CMK (cell line): ENCODE data around the gene FUT7.

Source experiments
- DNase-seq: peaks from one replicate; pipeline ENCODE4 v3.0.0-alpha.2; 2010; ENCODE audit warnings: low read depth

FUT7 gene, protein sequence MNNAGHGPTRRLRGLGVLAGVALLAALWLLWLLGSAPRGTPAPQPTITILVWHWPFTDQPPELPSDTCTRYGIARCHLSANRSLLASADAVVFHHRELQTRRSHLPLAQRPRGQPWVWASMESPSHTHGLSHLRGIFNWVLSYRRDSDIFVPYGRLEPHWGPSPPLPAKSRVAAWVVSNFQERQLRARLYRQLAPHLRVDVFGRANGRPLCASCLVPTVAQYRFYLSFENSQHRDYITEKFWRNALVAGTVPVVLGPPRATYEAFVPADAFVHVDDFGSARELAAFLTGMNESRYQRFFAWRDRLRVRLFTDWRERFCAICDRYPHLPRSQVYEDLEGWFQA

DNA sequence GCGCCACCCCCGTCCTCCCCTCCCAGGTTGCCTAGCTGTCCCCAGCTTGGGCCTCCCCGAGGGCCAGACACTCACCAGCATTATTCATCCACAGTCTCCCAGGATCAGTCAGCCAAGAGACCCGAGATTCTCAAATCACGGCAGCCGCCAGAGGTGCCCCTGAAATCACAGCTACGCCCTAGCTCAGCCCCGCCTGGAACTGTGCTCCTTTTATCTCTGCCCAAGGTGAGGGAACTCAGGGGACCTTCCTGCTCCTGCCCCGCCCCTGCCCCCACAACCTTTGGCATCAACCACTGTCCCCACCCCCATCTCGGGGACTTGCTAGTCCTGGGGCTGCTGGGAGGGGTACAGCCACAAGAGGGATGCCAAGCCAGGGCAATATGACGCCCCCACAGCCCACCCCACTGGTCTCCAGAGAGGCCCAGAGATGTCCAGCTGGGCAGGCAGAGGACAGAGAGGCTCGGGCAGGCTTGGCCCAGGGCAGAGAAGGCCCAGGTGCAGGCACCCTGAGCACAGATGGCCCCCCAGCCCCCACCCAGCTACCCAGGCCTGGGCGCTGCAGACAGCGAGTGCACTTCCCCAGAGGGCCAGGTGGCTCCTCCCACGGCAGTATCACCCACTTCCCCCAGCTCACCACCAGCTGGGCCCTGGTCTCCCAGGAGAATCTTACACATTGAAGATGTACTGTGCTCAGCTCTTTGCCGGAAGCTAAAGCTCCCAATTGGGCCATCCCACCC lies at the start of gene FUT7:
Gene FUT7 (minus strand): TSS at position 185 of the 737 bp plus-strand sequence. CDS start 97 bp downstream, at position 88.
- no peak for DNase-seq

DNA sequence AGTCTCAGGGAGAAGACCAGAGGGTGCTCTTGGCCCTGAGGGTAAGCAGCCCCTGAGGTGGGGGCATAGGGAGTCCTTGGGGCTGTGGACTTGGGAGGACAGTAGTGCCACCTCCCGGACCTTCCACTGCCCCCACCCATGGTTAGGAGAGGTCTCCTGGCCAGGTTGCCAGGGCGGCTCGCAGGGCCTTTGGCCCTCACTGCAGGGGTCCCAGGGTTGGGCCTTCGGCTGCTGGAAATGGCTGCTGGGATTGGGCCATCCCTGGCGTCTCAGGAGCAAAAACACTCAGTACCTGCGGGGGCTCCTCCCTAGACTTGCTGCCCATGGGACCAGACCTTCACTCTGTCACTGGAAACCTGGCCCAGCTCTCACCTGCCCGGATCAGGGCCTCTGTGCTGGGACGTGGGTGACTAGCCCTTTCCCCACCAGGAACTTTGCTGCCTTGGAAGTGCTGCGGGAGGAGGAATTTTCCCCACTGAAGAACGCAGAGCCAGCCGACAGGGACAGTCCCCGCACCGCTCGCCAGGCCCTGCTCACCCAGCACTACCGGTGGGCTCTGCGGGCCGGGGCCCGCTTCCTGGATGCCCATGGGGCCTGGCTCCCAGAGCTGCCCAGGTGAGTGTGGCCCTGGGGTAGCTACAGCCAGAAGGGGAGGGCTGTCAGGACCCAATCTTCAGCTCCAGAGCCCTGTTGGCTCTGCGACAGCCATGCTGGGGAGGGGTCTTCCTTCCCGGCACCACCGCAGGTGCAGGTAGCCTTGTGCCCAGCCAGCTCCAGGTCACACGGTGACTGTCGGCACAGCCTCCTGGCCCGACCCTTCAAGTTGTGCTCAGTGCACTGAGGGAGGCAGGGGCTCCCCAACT lies 48.6 kb upstream of the FUT7 start:
- DNase-seq = no peak

DNA sequence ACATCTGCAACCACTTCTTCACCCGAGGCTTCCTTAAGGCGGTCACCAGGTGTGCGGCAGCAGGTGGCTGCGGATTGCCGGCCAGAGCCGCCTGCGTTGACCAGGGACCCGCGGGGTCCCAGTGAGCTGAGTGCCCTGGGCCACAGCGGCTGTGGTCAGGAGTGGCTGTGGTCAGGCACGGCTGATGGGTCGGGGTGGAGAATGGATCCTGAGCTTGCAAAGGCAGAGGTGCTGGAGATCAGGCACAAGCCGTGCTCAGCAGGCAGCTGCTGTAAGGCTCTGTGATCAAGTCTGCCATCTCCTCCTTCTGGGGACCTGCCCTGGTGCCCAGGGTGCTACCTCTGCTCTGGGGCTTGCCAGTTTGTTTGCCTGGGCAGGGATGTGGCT lies 47.5 kb upstream of the FUT7 start:
- DNase-seq = no peak

DNA sequence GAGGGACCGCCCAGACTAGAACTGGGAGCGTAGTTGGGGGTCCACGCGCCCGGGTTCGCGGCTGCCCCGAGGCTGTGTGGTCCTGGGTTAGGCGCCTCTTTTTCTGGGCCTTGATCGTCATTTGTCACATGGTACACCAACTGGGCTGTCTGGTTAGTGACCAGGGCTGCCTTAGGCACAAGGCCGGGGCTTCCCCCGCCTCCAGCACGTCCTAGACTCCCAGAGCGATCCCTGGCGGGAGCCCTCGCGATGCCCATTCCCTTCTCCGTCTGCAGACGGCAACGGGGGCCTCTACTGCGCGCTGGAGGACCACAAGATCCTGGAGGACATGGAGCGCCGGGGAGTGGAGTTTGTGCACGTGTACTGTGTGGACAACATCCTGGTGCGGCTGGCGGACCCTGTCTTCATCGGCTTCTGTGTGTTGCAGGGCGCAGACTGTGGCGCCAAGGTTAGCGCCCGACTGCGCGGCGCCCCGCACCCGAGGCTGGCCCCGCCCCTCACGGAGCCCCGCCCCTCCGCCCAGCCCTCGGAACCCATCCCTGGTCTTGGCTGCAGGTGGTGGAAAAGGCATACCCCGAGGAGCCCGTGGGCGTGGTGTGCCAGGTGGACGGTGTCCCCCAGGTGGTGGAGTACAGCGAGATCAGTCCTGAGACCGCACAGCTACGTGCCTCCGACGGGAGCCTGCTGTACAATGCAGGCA lies 47.0 kb upstream of the FUT7 start:
- no peak for DNase-seq

DNA sequence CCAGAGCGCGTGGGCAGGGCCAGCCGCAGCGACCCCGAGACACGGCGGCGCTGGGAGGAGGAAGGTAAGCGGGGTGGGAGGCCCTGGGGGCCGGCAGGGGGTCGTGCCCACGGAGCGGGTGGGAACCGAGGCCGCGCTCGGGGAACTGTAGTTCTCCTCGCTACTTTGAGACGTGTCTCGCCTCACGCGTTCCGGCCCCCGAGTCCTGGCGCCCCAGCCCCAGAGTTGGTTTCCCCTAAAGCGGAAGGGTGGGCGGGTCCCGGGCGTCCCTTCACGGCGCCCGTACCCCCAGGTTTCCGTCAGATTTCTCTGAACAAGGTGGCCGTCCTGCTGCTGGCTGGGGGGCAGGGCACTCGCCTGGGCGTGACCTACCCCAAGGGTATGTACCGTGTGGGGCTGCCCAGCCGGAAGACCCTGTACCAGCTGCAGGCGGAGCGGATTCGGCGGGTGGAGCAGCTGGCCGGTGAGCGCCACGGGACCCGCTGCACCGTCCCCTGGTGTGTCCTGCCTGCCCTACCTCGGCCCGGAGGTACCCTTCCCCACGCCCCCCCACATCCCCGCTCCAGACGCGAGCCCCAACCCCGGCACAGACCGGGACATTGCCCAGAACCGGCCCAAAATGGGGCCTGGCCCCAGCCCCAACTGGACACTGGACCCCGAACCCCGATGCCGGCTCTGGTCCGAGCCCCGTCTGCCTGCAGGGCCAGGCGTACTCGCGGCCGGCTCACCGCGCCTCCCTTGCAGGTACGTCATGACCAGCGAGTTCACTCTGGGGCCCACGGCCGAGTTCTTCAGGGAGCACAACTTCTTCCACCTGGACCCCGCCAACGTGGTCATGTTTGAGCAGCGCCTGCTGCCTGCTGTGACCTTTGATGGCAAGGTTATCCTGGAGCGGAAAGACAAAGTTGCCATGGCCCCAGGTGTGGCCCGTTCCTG lies 46.1 kb upstream of the FUT7 start:
- peak; percentile 59 for DNase-seq

DNA sequence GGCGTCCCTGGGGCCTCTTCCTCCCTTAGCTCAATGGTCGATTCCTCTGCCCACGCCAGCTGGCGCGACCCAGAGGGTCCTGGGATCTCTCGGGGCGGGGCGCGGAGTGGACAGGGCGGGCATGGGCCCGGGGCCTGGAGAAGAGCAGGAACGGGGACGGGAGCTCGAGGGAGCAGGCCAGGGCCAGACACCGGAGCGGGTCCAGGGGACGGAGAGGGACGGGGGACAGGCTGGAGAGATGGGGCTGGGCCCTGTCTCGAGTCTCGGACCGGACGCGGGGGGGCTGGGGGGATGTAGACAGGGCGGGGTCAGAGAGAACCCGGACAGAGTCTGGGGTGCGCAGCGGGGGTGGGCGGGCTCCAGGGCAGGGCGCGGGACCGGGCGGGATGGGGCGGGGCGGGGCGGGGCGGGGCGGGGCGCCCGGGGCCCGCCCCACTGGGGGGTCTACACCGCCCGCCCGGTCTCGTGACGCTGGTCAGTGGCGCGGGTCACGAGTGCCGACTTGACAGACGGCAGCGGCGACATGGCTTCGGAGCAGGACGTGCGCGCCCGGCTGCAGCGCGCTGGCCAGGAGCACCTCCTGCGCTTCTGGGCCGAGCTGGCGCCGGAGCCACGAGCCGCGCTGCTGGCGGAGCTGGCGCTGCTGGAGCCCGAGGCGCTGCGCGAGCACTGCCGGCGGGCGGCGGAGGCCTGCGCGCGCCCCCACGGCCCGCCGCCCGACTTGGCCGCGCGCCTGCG lies 45.3 kb upstream of the FUT7 start, which contains the start of gene UAP1L1:
Gene UAP1L1 (plus strand): TSS at position 508 of the 738 bp plus-strand sequence. CDS start 16 bp downstream, at position 524.
- DNase-seq = peak; percentile 79

DNA sequence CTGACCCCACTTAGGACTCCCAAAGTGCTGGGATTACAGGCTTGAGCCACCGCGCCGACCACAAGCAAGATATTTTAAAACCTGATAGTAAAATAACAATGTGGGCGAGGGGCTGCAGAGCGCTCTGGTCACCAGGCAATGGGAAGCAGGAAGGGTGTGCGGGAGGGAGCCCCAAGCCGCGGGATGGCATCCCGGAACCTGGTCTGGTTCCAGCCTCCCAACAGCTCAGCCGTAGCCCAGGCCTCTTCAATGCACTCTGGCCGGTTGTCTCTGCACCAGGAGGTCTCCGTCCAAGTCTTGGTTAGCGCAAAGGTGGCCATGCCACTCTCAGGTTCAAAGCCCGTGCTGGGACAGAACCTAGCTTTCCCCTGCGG lies 44.7 kb upstream of the FUT7 start:
- DNase-seq = no peak

DNA sequence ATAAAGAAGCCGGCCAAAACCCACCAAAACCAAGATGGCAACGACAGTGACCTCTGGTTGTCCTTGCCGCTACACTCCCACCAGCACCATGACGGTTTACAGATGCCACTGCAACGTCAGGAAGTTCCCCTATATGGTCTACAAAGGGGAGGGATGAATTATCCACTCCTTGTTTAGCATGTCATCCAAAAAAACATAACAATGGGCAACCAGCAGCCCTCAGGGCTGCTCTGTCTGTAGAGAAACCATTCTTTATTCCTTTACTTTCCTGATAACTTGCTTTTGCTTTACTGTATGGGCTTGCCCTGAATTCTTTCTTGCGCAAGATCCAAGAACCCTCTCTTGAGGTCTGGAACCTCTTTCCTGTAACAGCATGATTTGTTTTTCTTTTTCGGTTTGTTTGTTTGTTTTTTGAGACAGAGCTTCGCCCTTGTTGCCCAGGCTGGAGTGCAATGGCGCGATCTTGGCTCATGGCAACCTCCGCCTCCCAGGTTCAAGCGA lies 43.4 kb upstream of the FUT7 start:
- no peak for DNase-seq

DNA sequence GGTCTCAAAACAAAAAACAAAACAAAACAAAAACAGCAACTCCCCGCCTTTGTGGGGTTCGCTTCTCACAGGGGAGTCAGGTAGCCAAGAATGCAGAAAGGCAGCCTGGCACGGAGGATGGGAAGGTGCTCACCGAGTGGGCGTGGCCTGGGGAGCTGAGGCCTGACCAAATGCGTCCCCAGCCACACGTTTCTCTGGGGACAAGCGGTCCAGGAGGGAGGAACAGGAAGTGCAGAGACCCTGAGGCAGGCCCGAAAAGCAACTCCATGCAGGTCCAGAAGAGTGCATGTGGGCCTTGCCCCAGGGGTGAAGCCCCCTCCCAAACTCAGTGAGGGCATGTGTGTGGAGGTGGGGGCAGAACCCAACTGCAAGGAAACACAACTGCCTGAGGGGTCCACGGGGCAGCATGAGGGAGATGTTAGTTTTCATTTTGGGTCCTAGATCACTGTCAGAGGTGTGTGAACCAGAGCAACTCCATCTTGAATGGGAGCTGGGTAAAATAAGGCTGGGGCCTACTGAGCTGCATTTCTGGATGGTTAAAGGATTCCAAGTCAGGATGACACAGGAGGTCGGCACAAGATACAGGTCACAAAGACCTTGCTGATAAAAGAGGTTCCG lies 42.9 kb upstream of the FUT7 start:
- no peak for DNase-seq

DNA sequence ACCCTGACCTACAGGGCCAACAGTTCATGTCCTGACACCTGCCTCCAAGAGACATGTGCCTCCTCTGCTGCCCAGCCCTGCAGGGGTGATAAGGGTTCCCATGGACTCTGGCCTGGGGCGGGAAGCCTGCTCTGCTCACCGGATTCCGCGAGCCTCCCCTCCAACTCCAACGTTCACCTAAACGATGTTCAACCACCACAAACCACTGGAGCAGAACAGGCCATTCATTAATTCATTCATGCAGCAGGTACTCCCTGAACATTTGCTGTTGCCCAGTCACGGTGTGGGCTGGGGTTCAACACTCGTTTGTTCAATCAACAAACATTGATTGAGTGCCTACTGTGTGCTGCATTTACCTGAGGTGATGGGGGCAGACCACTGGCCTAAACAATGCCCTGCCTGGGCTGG lies 42.1 kb upstream of the FUT7 start:
- no peak for DNase-seq

DNA sequence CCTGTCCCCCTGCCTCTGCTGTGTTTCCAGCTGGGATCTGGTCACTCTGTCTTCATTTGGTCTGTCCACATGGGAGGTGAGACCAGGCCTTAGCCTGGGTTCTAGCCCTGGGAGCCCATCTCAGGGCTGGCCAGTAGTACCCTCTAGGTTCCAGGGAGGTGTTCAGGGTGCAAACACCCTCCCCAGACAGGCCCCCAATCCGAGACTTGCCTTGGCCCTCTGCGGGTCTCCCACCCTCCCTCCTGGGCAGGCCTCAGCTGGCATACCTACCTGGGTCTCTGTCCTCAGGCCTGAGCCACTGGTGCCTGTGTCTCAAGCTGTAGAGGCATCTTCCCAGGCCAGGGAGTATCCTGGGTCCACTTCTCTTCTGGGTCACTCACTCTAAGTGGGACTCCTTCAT lies 39.4 kb upstream of the FUT7 start:
- no peak for DNase-seq

DNA sequence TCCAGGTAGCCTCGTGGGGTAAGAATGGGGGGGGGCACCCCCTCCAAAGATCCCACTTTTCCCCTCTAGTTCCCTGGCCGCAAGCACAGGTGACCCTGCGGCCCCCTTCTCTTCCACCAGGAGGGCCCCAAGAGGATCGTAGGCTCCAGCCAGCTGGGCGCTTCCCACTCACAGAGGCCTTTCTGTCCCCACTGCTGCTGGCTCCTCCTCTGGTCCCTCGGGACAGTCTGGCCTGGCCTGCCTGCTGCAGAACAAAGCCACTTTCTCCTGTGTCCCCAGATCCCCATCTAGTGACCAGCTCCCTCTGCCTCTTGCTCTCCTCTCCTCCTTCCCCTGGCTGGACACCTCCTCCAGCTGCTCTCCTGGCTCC lies 39.0 kb upstream of the FUT7 start:
- no peak for DNase-seq

DNA sequence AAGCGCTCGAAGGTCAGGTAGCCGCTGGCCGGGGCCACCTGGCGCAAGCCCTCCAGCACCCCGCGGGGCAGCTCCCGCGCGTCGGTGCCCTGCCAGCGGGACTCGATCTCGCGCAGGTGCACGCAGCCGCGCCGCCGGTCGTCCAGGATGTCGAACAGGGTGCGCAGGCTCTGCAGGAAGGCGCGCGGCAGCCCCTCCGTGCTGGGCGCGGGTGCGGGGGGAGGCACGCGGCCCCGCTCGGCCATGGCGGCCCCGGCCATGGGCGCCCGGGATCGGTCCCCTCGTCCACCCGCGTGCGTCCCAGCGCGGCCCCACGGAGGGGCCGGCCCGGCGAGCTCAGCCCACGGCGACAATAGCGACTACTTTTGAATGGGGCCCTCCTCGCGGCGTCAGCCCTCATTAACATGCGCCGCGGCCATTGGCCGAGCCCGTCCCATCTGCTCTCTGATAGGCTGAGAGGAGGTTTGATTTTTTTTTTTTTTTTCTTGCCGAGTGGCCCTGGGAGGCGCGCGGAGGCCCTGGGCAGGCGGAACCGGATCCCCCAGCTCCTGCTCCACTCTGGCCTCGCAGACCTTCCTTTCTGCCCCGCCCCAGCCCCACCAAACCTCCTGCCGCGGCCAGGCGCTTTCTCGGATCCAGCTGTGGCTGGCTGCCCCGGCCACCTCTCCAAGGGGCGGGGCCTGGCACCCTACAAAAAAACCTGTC lies 38.5 kb upstream of the FUT7 start, which contains the start of gene SAPCD2:
Gene SAPCD2 (minus strand): TSS at position 357 of the 705 bp plus-strand sequence. CDS start 97 bp downstream, at position 260.
- DNase-seq = peak; percentile 84

DNA sequence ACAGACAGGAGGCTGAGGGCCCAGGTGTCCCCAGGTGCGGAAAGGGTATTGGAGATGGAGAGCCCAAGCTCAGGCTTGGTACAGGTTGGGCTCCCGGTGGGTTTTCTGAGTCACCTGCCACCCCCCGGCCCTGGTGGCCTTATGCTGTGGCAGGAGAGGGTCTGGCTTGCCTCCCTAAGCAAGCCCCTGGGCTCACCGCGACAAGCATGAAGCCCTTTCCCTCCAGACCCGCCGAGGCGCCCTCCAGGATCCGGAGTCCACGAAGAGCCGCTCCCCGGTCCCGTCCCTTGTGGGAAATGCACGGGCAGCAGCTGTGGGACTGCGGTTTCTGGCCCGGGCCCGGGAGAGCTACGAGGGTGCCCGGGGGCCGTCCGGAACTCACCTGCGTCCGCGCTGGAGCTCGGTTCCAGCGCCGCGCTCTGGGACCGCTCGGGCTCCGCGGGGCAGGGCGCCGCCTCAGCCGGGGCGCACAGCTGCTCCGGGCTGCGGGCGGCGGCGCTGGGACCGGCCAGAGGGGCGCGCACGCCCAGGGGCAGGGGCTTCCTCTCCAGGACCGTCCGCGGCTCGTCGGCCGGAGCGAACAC lies 37.7 kb upstream of the FUT7 start:
- DNase-seq = no peak

DNA sequence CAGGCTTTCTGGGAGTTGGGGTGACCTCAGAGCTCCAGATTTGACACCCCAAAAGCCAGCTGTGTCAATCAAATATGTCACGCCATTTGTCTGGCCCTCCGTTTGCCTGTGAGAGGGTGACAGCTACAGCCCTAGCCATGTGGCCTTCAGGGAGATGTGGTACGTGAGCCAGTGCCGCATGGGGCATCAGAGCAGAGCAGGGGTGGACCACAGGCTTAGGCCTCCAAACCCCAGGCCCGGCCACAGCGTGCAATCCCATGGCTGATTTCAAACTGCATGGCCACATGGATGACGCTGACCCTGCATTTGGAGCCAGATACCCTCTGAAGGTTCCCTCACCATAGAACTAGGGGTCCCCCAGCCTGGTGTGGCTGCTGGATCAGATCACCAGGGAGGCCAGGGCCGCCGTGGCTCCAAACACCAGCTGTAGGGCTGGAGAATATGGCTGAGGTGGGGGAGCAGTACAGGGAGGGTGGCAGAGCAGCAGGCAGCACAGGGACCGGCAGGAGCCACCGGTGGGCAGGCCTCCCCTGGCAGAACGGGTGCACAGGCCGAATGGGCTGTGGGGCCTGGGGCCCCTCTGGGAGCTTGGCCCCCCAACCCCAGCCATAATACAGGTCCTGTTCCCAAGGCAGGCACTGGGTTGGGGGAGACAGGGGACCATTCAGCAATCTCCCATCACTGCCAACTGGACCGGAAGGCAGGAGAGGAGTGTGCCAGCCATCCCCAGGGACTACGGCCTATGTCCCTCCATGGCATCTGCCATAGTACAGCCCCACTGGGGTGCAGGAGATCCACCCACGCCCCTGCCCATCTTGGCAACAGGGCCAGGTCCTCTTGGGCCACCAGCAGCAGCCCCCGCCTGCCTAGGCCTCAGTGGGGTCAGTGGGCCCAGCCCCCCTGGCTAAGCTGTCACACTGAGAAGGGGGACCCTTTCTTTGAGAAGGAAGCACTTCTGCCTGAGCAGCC lies 36.9 kb upstream of the FUT7 start:
- DNase-seq = no peak

DNA sequence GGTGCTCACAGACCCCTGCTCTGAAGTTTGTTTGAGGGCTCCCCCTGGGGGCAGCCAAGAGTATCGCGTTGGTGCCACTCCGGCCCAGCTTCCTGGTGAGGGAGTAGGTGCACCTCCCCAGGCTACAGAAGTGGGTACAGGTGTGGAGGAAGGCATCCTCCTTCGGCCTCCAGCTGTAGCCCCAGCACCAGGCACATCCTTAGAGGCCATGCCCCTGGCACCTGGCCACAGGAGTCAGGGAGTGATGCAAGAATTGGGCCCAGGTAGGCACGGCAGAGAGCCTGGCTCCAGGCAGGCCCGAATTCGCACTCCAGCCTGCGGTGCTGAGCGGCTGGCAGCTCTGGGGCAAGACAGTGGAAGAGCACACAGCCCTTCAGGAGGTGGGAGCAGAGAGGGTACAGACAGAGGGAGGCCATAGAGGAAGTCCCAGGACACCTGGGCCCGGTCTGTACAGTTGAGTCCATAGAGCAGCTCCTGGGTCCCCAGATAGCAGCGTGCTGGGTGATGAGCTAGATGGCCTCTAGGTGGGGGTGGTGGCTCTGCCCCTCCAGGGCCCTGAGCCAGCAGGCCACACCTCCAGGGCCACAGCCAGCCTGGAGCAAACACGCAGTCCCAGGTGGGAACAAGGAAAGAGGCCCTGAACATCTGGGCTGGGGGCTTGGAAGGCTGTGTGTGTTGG lies 36.1 kb upstream of the FUT7 start:
- peak; percentile 77 for DNase-seq
